ENCODE data around the gene TSPAN8.

GRCh38 chr12:71157601-71158233 lies at the start of gene TSPAN8:
- no peak for TF ChIP-seq CTCF (conservative IDR thresholded peaks at IDR 0.05)
- TF ChIP-seq ZFX (IDR thresholded peaks at IDR 0.05), result no peak
